NOMO-1 (cell line): ENCODE data around the gene ETNPPL.

Experiments used
- DNase-seq, 2 experiments: peaks; one replicate each; lab custom pipeline; 2025; ENCODE audit not compliant: unreplicated experiment in 2 of 2; lab: John Stamatoyannopoulos, UW

Gene ETNPPL

DNA sequence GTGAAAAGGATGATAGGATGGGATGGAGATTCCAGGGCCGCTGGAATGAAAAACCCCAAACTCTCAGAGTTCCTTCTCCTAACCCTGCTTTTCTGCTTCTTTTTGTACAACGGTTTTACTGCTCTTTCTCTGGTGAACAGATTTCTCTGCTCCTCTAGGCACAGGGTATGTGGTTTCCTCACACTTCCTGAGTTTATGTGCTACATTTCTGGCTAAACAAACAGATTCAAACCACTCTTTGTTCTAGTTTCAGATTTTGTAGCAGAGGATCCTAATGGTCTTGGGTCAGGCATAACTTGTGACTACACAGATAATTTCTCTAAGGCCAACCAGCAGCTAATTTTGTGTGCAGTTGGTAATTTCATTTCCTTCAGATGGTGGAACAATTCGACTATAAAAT lies 59.9 kb downstream of the ETNPPL start:
- DNase-seq, result no peak

DNA sequence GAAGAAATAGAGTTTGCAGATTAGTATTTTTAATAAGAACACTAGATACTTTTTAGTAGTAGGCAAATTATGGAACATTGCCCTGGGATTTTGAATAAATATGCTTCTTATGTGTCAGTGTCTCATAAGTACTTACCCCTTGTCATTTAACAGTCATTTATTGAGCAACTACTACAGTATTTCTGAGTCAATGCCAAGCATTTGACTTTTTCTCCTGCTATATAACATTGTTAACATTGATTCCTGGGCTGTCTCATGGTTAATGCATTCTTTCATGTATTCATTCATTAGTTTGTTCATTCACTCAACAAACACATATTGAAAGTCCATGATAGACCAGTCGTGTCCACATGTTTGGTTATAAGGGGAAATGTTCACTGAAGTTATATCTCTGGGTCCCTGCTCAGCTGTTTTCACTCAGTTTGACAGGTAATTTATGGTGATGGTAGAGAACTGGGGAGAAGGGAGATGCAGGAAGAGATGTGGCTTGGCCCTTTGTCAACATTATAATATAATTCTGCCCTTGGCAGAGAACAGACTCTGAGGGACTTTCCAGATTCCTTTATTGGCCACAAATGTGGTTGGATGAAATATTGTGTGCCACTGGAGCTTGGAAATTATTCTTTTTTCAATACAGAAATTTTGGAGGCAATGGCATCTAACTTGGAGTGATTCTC lies 62.6 kb downstream of the ETNPPL start:
- no peak for DNase-seq

DNA sequence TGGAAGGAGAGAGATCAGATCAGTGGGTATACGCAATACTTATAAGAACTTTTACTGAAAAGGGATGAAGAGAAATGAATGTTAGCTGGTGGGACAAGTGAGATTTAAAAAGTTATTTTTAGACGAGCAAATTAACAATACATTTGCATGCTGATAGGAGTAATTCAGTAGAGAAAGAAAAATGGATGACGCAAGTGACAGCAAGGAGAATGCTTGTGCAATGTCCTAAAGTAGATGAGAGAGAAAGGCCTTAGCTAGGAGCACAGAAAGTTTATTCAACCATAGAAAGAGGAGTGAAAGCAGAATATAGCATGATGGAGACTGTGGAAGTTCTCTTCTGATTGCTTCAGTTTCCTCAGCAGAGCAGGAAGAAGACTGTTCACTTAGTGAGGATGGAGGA lies 66.7 kb downstream of the ETNPPL start:
- DNase-seq, result no peak

DNA sequence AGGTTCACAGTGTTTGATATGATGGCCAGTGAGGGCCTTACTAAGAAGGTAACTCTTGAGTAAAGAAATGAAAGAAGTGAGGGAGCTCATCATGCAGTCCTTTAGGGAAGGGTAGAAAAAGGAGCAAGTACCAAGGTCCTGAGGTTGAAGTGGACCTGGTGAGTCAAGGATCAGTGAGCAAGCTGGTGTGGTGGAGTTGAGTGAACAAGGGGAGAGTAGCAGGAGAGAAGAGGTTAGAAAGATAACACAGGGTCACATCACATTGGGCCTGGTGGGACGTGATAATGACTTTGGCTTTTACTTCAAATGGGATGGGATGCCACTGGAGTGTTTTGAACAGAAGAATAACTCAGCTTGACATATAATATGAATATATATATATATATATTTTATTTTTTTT lies 67.8 kb downstream of the ETNPPL start:
- no peak for DNase-seq

DNA sequence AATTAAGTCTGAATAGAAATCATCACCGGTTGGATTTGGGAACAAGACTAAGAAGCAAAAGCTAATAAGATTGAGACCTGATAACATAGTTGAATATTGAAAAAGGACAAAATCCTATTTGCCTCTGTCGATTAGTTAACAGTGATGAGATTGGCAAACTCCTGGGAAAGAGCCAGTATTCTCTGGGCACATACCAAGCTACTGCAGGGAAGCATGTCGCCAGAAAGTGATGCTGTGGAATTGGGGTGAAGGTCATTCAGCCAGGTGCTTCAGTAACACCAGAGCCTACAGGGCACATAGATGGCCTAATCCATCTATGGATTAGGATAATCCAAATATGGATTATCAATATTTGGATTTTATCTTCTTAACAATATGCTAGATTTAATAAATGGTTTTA lies 68.4 kb downstream of the ETNPPL start:
- DNase-seq, result no peak

DNA sequence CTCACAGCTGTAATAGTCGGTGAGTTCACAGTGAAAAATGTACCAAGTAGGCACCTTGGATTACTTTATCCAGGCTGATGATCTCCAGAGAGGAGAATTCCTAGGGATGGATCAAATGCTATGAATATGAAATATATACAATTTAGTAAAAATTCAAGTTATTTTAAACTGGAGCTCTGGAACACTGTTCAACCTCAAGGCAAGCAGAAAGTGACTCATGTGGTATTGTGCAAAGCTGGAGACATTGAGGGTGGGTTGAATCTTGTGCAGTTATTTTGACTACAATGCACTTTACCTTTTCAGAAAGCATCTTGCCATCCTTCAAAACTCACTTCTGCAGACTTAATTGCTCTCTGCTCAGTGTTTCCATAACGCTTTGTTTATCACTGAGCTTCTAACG lies 69.0 kb downstream of the ETNPPL start:
- DNase-seq, result no peak

DNA sequence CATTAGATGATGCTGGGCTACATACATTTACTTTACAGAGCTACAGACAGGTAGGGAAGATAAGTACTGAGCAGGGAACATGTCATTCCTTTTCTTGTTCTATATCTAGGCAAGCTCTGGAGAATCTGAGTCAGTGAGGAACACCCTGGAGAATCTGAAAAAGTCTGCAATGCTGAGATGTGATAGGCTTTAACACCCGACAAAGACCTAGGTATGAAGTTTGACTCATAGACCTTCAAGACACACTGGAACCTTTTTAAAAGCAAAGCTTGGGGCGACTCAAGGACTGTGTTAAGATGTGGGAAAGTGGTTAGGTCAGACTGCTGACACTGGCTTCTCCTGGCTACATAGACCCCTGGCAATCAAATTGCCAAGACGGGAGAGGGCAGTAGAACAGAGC lies 69.6 kb downstream of the ETNPPL start:
- no peak for DNase-seq
